GM19023 (cell line): ENCODE results near the gene TMEM245.
"Not testable (repeated sequence)": the region's sequence is repeated elsewhere in the genome, so short reads cannot be mapped to it uniquely, and the experiment has no call there.

Experiments used
- ATAC-seq: cut with Tn5 transposase; IDR thresholded peaks from one replicate; pipeline ENCODE4 v1.9.1; 2021; ENCODE audit warnings: mild to moderate bottlenecking, moderate library complexity; ENCODE audit not compliant: unreplicated experiment

The TMEM245 gene

GRCh38 chr9:109072133-109072692, 47.5 kb downstream of the TMEM245 start:
- no peak for ATAC-seq

GRCh38 chr9:109068764-109069163, 51.0 kb downstream of the TMEM245 start:
- no peak for ATAC-seq

DNA sequence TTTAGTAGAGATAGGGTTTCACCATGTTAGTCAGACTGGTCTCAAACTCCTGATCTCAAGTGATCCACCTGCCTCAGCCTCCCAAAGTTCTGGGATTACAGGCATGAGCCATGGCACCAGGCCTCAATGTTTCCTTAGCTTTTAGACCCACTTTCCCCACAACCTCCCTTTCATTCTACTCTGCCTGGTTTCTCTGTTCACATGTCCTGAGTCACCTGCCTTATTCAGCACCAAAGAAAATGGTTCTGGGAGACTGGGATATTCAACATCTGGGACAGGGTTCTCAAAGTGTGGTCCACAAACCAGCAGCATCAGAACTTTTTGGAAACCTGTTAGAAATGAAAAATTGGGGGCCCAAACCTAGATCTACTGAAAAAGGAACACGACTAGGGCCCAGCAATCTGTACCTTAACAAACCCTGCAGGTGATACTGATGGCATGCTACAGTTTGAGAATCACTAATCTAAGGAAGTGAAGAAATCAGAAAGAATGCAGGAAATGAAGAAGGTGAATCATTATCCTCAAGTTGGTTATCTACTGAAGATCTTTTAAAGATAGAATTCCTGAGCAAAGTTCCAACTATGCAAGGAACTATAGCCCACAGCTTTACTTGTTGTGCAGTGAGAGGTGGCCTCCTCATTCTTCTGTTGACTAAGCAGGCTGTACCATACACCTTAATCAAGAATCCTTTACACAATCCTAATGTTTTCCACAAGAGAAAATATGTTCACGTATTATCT, 54.6 kb downstream of the TMEM245 start:
- ATAC-seq, result no peak

GRCh38 chr9:109063760-109064159, 56.0 kb downstream of the TMEM245 start:
- ATAC-seq, result no peak

GRCh38 chr9:109062543-109062942, 57.2 kb downstream of the TMEM245 start:
- no peak for ATAC-seq

GRCh38 chr9:109060191-109060590, 59.6 kb downstream of the TMEM245 start:
- ATAC-seq, result no peak

GRCh38 chr9:109053121-109053520, 66.6 kb downstream of the TMEM245 start:
- ATAC-seq, result not testable (repeated sequence)

GRCh38 chr9:109052416-109052815, 67.3 kb downstream of the TMEM245 start:
- ATAC-seq, result no peak

GRCh38 chr9:109051733-109052132, 68.0 kb downstream of the TMEM245 start:
- ATAC-seq, result no peak

DNA sequence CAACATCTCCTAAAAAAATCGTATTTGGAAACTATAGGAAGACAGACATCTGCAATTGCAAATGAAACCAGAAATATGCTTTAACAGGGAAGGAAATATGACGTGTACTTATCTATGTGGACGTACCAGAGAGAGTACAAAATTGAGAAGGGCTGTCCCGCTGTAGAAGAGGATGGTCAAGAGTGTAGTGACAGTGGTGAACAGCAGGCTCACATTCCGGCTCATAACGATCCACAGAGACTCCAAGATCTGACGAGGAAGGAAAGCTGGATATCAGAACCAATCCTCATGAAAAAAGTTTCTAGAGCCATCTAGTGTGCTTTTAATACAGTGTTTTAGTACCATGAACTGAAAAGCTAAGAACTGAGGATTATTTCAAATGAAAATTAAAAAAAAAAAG, 69.3 kb downstream of the TMEM245 start:
- ATAC-seq, result no peak

DNA sequence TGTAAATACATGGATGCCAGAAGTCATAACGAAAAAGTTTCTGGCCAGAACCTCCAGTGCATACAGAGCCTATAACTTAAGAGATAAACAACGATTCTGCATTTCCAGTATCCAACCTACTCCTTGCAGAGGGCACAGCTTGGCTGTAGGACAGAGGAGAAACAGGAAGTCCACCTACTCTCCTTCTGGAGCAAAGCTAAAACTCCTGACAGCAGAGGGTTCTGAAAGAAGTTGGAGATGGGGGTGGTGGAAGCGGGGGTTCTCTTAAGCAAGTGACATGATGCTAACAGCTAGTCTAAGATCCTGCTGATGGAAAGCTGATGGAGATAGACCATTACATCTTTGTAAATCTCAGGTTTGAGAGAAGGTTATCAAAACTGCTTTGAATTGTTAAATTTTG, 70.9 kb downstream of the TMEM245 start:
- ATAC-seq, result no peak

- ATAC-seq, result no peak
Measured at GRCh38 chr9:109047259-109047658, 72.5 kb downstream of the TMEM245 start.

DNA sequence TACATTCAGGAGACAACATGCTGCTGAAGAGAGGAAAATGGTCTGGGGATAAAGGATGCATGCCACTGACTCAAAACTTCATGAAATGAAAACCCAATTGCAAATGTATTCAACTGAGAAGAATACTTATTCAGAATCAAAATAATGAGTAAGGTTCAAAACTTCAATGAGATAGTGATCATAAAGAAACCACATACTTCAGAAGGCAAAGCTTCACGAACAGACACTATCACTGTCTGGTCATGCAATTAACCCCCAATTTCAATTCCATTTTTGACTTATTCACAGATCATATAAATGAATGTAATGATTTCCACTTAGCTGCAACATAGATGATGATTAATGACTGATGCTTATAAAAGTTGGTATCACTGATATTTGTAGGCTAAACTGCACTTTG, 73.4 kb downstream of the TMEM245 start:
- no peak for ATAC-seq

DNA sequence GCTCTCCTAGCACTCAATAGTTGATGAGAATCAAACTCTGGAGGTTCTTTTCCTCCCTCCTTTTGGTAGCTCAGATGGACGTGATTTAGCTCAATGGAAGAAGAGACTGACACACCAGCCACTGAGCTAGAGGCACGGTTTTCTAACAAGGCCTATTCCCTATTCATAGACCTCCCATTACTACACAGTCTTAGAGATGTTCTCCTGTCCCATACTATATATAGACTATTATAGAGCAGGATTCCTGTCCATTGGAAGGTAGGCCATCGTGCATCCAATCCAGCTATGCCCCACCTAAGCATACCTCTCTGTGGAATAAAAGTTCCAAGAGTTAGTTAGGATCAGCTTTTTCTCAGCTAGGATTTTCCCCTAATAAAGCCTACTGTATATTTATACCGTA, 76.2 kb downstream of the TMEM245 start:
- ATAC-seq, result no peak

DNA sequence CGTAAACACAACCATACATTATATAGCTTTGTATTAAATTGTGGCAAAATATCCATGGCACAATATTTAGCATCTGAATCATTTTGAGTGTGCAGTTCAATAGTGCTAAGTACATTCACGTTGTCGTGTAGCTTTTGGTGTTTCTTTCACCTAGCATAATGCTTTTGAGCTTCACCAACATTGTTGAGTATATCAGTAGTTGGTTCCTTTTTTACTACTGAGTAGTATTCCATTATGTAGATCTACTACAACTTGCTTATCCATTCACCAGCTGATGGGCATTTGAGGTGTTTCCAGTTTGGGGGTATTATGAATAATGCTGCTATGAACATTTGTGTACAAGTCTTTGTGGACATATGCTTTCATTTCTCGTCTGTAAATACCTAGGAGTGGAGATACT, 79.2 kb downstream of the TMEM245 start:
- no peak for ATAC-seq

DNA sequence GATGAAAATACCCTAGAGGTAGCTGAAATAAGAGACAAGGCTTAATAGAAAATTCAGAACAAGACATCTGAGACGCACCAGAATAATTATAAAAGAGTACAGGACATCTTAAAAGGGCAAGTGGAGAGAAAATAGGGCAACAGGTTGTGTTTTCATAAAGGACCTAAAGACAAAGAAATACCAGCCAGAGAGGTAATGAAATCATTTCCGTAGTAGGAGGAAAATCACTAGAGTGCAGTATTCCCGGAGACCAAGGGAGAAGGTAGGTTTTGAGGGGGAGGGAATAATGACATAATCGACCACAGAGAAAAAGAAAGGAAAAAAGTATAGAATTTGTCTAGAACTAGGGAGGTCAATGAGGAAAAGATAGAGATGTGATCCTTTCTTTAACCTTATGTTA, 80.2 kb downstream of the TMEM245 start:
- ATAC-seq, result no peak

GRCh38 chr9:109037946-109038715, 81.6 kb downstream of the TMEM245 start:
- ATAC-seq, result no peak

GRCh38 chr9:109036744-109037680, 82.7 kb downstream of the TMEM245 start:
- ATAC-seq, result no peak

GRCh38 chr9:109035684-109036423, 83.9 kb downstream of the TMEM245 start:
- ATAC-seq, result no peak
